CD4-positive, alpha-beta T cell treated with Interleukin-6 for 4 hours (primary cell): ENCODE data around the gene C5orf47.
A peak's percentile ranks its signal among the peaks of the same experiment; 100 is the strongest.
"Not testable (repeated sequence)": the region's sequence is repeated elsewhere in the genome, so short reads cannot be mapped to it uniquely, and the experiment has no call there.

ENCODE experiments used
- DNase-seq: peaks from one replicate; pipeline ENCODE4 v3.0.0-alpha.2; 2020; ENCODE audit warnings: mixed read lengths

C5orf47 gene

GRCh38 chr5:173970878-173971650, 17.9 kb upstream of the C5orf47 start:
- DNase-seq: no peak

- no peak for DNase-seq
Observed at GRCh38 chr5:173971681-173972345, 17.2 kb upstream of the C5orf47 start.

GRCh38 chr5:173972607-173972924, 16.4 kb upstream of the C5orf47 start:
- DNase-seq: no peak

GRCh38 chr5:173972925-173973615, 15.9 kb upstream of the C5orf47 start:
- DNase-seq: peak; percentile 81

GRCh38 chr5:173973616-173973969, 15.4 kb upstream of the C5orf47 start:
- DNase-seq: no peak

GRCh38 chr5:173974688-173975239, 14.2 kb upstream of the C5orf47 start:
- no peak for DNase-seq

GRCh38 chr5:173981185-173981761, 7.7 kb upstream of the C5orf47 start:
- DNase-seq: no peak

- DNase-seq: no peak
Observed at GRCh38 chr5:173984218-173984617, 4.8 kb upstream of the C5orf47 start.

GRCh38 chr5:173989432-173990082, 587 bp downstream of the C5orf47 start:
- no peak for DNase-seq

- no peak for DNase-seq
Observed at GRCh38 chr5:173997331-173997730, 8.4 kb downstream of the C5orf47 start.

GRCh38 chr5:173998531-173998930, 9.6 kb downstream of the C5orf47 start:
- DNase-seq: no peak

- DNase-seq: no peak
Observed at GRCh38 chr5:174000076-174000475, 11.1 kb downstream of the C5orf47 start.

GRCh38 chr5:174003795-174004194, 14.8 kb downstream of the C5orf47 start:
- no peak for DNase-seq

- no peak for DNase-seq
Observed at GRCh38 chr5:174008922-174009321, 20.0 kb downstream of the C5orf47 start.

- DNase-seq: no peak
Observed at GRCh38 chr5:174010365-174010764, 21.4 kb downstream of the C5orf47 start.

GRCh38 chr5:174011441-174011840, 22.5 kb downstream of the C5orf47 start:
- no peak for DNase-seq

GRCh38 chr5:174020069-174020927, 31.3 kb downstream of the C5orf47 start:
- DNase-seq: not testable (repeated sequence)

- DNase-seq: no peak
Observed at GRCh38 chr5:174020928-174021304, 31.9 kb downstream of the C5orf47 start.

- no peak for DNase-seq
Observed at GRCh38 chr5:174022384-174023095, 33.6 kb downstream of the C5orf47 start.

GRCh38 chr5:174030286-174030685, 41.3 kb downstream of the C5orf47 start:
- no peak for DNase-seq
